GM12873 (cell line): ENCODE measurements around the gene AATK.

Experiments used
- CTCF ChIP-seq: IDR thresholded peaks from 2 replicates; pipeline ENCODE4 v1.5.1; 2012; ENCODE audit warnings: low read depth, mild to moderate bottlenecking, moderate library complexity, low read length, control low read depth; ENCODE audit not compliant: insufficient read depth; ENCODE audit errors: missing control alignments

Gene AATK

GRCh38 chr17:81086789-81087551 is 79.1 kb downstream of the AATK start:
- no peak for TF ChIP-seq CTCF

- no peak for TF ChIP-seq CTCF
Measured at GRCh38 chr17:81085420-81085911, 80.6 kb downstream of the AATK start.

- TF ChIP-seq CTCF, result no peak
Measured at GRCh38 chr17:81084680-81085419, 81.2 kb downstream of the AATK start.

- TF ChIP-seq CTCF, result no peak
Measured at GRCh38 chr17:81083125-81083765, 82.8 kb downstream of the AATK start.

- TF ChIP-seq CTCF, result no peak
Measured at GRCh38 chr17:81082177-81083073, 83.6 kb downstream of the AATK start.

GRCh38 chr17:81081222-81082176 is 84.5 kb downstream of the AATK start:
- no peak for TF ChIP-seq CTCF
